Karpas-422 (cell line): ENCODE data around the gene SS18. TPM values are rescaled to one million over a fixed set of nuclear protein-coding genes. Genes with fewer than 3 reads are reported as not detected.

Experiments
- DNase-seq: peaks from one replicate; pipeline ENCODE4 v3.0.0-alpha.2; 2015
- H2AFZ ChIP-seq: fragments of 200-600 bp; sonication (generic); 2 replicates; pipeline ENCODE4 v1.6.1; 2014; ENCODE audit warnings: antibody characterized with exemption, low read length, mixed read lengths
- H3K27ac ChIP-seq: fragments of 200-600 bp; sonication (generic); 2 replicates; pipeline ENCODE4 v1.5.1; 2014; ENCODE audit warnings: mild to moderate bottlenecking, low read length, moderate library complexity
- H3K27me3 ChIP-seq: fragments of 200-600 bp; sonication (generic); 2 replicates; pipeline ENCODE4 v1.6.1; 2014; ENCODE audit warnings: low read length, mixed read lengths
- H3K36me3 ChIP-seq: fragments of 200-600 bp; sonication (generic); 2 replicates; pipeline ENCODE4 v1.6.1; 2014; ENCODE audit warnings: low read length, mixed read lengths; ENCODE audit not compliant: insufficient read depth
- H3K4me1 ChIP-seq: fragments of 200-600 bp; sonication (generic); 2 replicates; pipeline ENCODE4 v1.6.1; 2014; ENCODE audit warnings: mild to moderate bottlenecking, low read length, mixed read lengths
- H3K4me2 ChIP-seq: fragments of 200-600 bp; sonication (generic); 2 replicates; pipeline ENCODE4 v1.6.1; 2014; ENCODE audit warnings: low read length, low read depth, mild to moderate bottlenecking; ENCODE audit not compliant: poor library complexity, severe bottlenecking
- H3K4me3 ChIP-seq: fragments of 200-600 bp; sonication (generic); 2 replicates; pipeline ENCODE4 v1.5.1; 2014; ENCODE audit warnings: mild to moderate bottlenecking, antibody characterized with exemption, low read length, mixed read lengths
- H3K79me2 ChIP-seq: fragments of 200-600 bp; sonication (generic); 2 replicates; pipeline ENCODE4 v1.6.1; 2014; ENCODE audit warnings: mild to moderate bottlenecking, low read length, mixed read lengths
- H3K9ac ChIP-seq: fragments of 200-600 bp; sonication (generic); 2 replicates; pipeline ENCODE4 v1.6.0; 2014; ENCODE audit warnings: low read length
- H3K9me2 ChIP-seq: fragments of 200-600 bp; sonication (generic), shearing (Covaris generic); replicated peaks from 2 replicates; pipeline ENCODE4 v1.6.0; 2014; ENCODE audit warnings: mild to moderate bottlenecking, low read length, moderate library complexity; ENCODE audit not compliant: insufficient read depth
- H3K9me3 ChIP-seq: fragments of 300-700, 200-600 bp; sonication (generic); 2 replicates; pipeline ENCODE4 v1.6.1; 2014; ENCODE audit warnings: low read length, mixed read lengths
- H4K20me1 ChIP-seq: fragments of 200-600 bp; sonication (generic); 2 replicates; pipeline ENCODE4 v1.6.1; 2014; ENCODE audit warnings: mild to moderate bottlenecking, antibody characterized with exemption, low read length, low read depth; ENCODE audit not compliant: insufficient read depth
- total RNA-seq: library from RNA; depleted of rRNA; stranded (reverse); fragments of >200 nt; shearing (Covaris generic); gene quantifications from 2 replicates; pipeline ENCODE4 v1.2.3, GENCODE V29; 2014; ENCODE audit warnings: low replicate concordance

The SS18 gene
- total RNA-seq, 1 experiment from 2014 or later, result 146 TPM

DNA sequence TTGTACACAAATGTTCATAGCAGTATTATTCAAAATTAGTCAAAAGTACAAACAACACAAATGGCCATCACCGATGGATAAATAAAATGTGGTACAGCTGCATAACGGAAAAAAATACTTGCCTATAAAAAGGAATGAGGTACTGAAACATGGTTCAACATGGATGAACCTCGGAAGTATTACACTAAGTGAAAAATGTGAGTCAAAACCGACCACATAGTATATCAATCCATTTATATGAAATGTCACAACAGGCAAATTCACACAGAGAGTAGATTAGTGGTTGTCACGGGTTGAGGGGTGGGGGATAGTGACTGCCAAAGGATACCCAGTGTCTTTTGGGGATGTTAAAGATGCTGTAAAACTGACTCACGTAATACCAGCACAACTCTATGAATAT, 3.5 kb downstream of the SS18 start:
- H3K27ac ChIP-seq, result no peak overlapping the region
- peak overlapping the region; percentile 82 for H3K4me2 ChIP-seq
- peaks cover 56% of the 10 kb centered on the region for H3K36me3 ChIP-seq
- no peak overlapping the region for H3K9ac ChIP-seq
- H3K27me3 ChIP-seq, result no peaks in the 10 kb centered on the region
- H4K20me1 ChIP-seq, result peaks cover 10% of the 10 kb centered on the region; the same call in 1 of the 2 replicates
- no peak overlapping the region for H2AFZ ChIP-seq
- peaks cover 84% of the 10 kb centered on the region for H3K79me2 ChIP-seq
- no peak overlapping the region for H3K4me3 ChIP-seq
- H3K9me2 ChIP-seq, result no peaks in the 10 kb centered on the region
- no peaks in the 10 kb centered on the region for H3K9me3 ChIP-seq
- peaks cover 47% of the 10 kb centered on the region for H3K4me1 ChIP-seq
- no peak for DNase-seq

DNA sequence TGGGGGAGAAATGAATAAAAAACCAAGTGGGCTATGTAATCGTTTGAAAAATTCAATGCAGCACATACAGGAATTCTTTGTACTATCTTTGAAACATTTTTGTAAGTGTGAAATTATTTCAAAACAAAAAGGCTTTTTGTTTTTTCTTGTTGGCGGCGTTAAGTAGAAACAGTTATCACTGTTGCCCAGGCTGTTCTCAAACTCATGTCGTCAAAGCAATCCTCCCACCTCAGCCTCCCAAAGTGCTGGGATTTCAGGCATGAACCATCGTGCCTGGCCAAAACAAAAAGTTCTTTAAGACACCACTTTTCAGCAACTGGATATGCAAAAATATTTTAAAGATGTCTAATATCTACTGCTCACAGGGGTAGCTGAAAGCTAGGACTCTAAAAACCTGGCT, 5.4 kb downstream of the SS18 start:
- no peaks in the 10 kb centered on the region for H3K27me3 ChIP-seq
- no peak overlapping the region for H3K4me2 ChIP-seq
- no peak for DNase-seq
- peaks cover 10% of the 10 kb centered on the region; the same call in 1 of the 2 replicates for H4K20me1 ChIP-seq
- peaks cover 71% of the 10 kb centered on the region for H3K36me3 ChIP-seq
- no peak overlapping the region for H3K9ac ChIP-seq
- H3K9me2 ChIP-seq, result no peaks in the 10 kb centered on the region
- no peaks in the 10 kb centered on the region for H3K9me3 ChIP-seq
- no peak overlapping the region for H2AFZ ChIP-seq
- no peak overlapping the region for H3K4me3 ChIP-seq
- H3K4me1 ChIP-seq, result peaks cover 41% of the 10 kb centered on the region
- peaks cover 97% of the 10 kb centered on the region for H3K79me2 ChIP-seq
- H3K27ac ChIP-seq, result no peak overlapping the region

GRCh38 chr18:26083099-26083498, 7.3 kb downstream of the SS18 start:
- Histone ChIP-seq H3K27ac (no peak overlapping the region), H3K9me3 (no peaks in the 10 kb centered on the region), H3K79me2 (peaks cover 97% of the 10 kb centered on the region), H4K20me1 (no peaks in the 10 kb centered on the region), H3K27me3 (no peaks in the 10 kb centered on the region), H2AFZ (no peak overlapping the region), H3K4me2 (no peak overlapping the region), H3K9me2 (no peaks in the 10 kb centered on the region), H3K9ac (no peak overlapping the region), H3K36me3 (peaks cover 83% of the 10 kb centered on the region), H3K4me3 (no peak overlapping the region), H3K4me1 (peaks cover 28% of the 10 kb centered on the region)
- DNase-seq, result no peak

DNA sequence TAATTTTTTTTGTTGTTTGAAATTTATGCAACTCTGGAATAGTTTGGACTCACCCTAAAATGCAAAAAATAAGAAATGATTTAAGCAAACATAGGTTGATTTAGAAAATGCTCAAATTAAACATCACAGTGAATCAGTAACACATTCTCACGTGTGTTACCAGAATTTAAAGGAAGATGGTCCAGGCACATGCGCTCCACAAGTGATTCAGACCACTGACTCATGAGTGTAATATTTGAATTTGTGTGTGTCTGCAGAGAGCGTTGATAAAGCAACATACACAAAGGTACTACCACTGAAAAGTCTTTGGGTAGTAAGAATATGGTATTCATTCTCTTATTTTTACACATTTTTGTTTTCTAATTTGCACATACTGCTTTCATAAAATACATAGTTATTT, 7.9 kb downstream of the SS18 start:
- H3K36me3 ChIP-seq, result peaks cover 87% of the 10 kb centered on the region
- H3K79me2 ChIP-seq, result peaks cover 97% of the 10 kb centered on the region
- no peak overlapping the region for H2AFZ ChIP-seq
- H3K9me3 ChIP-seq, result no peaks in the 10 kb centered on the region
- no peak overlapping the region for H3K9ac ChIP-seq
- no peaks in the 10 kb centered on the region for H3K9me2 ChIP-seq
- no peak overlapping the region for H3K4me3 ChIP-seq
- H3K4me1 ChIP-seq, result peaks cover 22% of the 10 kb centered on the region
- DNase-seq, result no peak
- no peaks in the 10 kb centered on the region for H3K27me3 ChIP-seq
- no peaks in the 10 kb centered on the region for H4K20me1 ChIP-seq
- H3K4me2 ChIP-seq, result no peak overlapping the region
- no peak overlapping the region for H3K27ac ChIP-seq

DNA sequence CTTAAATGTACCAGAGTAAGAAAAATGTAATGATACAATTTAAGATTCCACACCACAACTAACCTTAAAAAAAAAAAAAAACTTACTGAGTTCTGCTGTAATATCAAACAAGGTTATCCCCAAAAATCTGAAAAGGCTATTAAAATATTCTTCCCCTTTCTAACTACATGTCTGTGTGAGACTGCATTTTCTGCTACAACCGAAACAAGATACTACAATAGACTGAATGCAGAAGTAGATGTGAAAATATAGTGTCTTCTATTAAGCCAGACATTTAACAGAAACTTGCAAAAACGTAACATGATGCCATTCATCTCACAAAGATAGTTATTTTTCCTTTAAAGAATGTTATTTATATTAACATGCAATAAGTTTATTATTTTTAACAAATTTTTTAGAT, 16.2 kb downstream of the SS18 start:
- peaks cover 13% of the 10 kb centered on the region for H3K4me1 ChIP-seq

GRCh38 chr18:26073758-26074157, 16.7 kb downstream of the SS18 start:
- no peaks in the 10 kb centered on the region for H3K9me2 ChIP-seq
- H3K36me3 ChIP-seq, result peaks cover 88% of the 10 kb centered on the region

More for the DNA sequence above, 16.2 kb downstream of the SS18 start:
- H3K9ac ChIP-seq, result no peak overlapping the region
- H3K27ac ChIP-seq, result peak overlapping the region; percentile 63
- H3K79me2 ChIP-seq, result peaks cover 97% of the 10 kb centered on the region
- no peak overlapping the region for H2AFZ ChIP-seq
- no peaks in the 10 kb centered on the region for H3K9me2 ChIP-seq
- H4K20me1 ChIP-seq, result no peaks in the 10 kb centered on the region
- H3K4me2 ChIP-seq, result no peak overlapping the region
- peaks cover 89% of the 10 kb centered on the region for H3K36me3 ChIP-seq
- no peaks in the 10 kb centered on the region for H3K9me3 ChIP-seq
- no peak for DNase-seq
- no peak overlapping the region for H3K4me3 ChIP-seq
- H3K27me3 ChIP-seq, result no peaks in the 10 kb centered on the region

DNA sequence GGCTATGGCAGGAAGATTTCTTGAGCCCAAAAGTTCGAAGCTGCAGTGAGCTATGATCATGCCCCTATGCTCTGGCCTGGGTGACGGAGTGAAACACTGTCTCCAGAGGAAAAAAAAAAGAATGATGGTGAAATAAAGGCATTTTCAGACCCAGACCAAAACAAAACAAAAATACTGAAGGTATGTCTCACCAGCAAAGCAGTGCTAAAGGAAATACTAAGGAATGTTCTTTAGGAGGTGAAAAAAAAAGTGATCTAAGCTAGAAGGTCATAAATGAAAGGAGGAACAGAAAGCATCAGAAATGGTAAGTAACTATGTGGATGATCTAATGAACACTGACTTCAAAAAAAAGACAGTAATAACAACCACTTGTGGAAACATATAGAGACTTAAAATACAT, 18.7 kb downstream of the SS18 start:
- Histone ChIP-seq H3K4me2 (no peak overlapping the region), H2AFZ (no peak overlapping the region), H4K20me1 (no peaks in the 10 kb centered on the region), H3K4me1 (peaks cover 13% of the 10 kb centered on the region), H3K27ac (no peak overlapping the region), H3K4me3 (no peak overlapping the region), H3K9ac (no peak overlapping the region), H3K27me3 (no peaks in the 10 kb centered on the region), H3K9me2 (no peaks in the 10 kb centered on the region), H3K9me3 (no peaks in the 10 kb centered on the region), H3K79me2 (peaks cover 92% of the 10 kb centered on the region), H3K36me3 (peaks cover 86% of the 10 kb centered on the region)
- no peak for DNase-seq

More at GRCh38 chr18:26073758-26074157, 16.7 kb downstream of the SS18 start:
- peaks cover 95% of the 10 kb centered on the region for H3K79me2 ChIP-seq
- DNase-seq, result no peak
- no peak overlapping the region for H2AFZ ChIP-seq
- peak overlapping the region; percentile 63 for H3K27ac ChIP-seq
- H3K9ac ChIP-seq, result no peak overlapping the region
- H3K27me3 ChIP-seq, result no peaks in the 10 kb centered on the region
- no peak overlapping the region for H3K4me2 ChIP-seq
- H3K4me3 ChIP-seq, result no peak overlapping the region
- H3K4me1 ChIP-seq, result peaks cover 13% of the 10 kb centered on the region
- H4K20me1 ChIP-seq, result no peaks in the 10 kb centered on the region
- H3K9me3 ChIP-seq, result no peaks in the 10 kb centered on the region

DNA sequence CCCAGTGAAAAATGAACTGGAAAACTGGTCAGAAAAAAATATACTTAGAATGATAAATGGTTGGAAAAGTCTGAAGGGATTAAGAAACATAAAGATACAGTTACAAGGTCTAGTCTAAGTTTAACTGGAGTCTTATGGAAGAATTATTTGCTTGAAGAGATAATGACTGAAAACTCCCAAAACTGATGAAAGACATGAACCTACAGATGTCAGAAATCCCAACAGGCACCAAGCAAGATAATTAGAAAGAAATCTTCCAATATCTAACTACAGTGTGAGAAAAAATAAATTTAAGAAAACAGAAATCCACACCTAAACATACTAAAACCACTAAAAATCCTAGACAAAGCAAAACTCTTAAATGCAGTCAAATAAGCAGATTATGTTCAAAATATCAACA, 19.4 kb downstream of the SS18 start:
- DNase-seq, result no peak
- H3K4me1 ChIP-seq, result peaks cover 13% of the 10 kb centered on the region
- H2AFZ ChIP-seq, result no peak overlapping the region
- H3K27ac ChIP-seq, result no peak overlapping the region
- H4K20me1 ChIP-seq, result no peaks in the 10 kb centered on the region
- no peak overlapping the region for H3K4me2 ChIP-seq
- no peaks in the 10 kb centered on the region for H3K9me3 ChIP-seq
- H3K27me3 ChIP-seq, result no peaks in the 10 kb centered on the region
- peaks cover 92% of the 10 kb centered on the region for H3K79me2 ChIP-seq
- no peak overlapping the region for H3K4me3 ChIP-seq
- no peaks in the 10 kb centered on the region for H3K9me2 ChIP-seq
- H3K36me3 ChIP-seq, result peaks cover 86% of the 10 kb centered on the region
- H3K9ac ChIP-seq, result no peak overlapping the region

- Histone ChIP-seq H3K4me2 (no peak overlapping the region), H3K79me2 (peaks cover 87% of the 10 kb centered on the region), H2AFZ (no peak overlapping the region), H3K4me3 (no peak overlapping the region), H3K36me3 (peaks cover 35% of the 10 kb centered on the region), H3K4me1 (no peaks in the 10 kb centered on the region), H4K20me1 (no peaks in the 10 kb centered on the region), H3K9ac (no peak overlapping the region), H3K27ac (no peak overlapping the region), H3K27me3 (no peaks in the 10 kb centered on the region), H3K9me3 (no peaks in the 10 kb centered on the region), H3K9me2 (no peaks in the 10 kb centered on the region)
- DNase-seq, result no peak
These were observed 31.1 kb downstream of the SS18 start for GRCh38 chr18:26059357-26059756.
